Stimulated activated CD8-positive, alpha-beta memory T cell treated with anti-CD3 and anti-CD28 coated beads, Interleukin-15, amount 100 ng/mL, for 4 hours (primary cell): ENCODE data around the gene CAV1.
"Not testable (repeated sequence)": the region's sequence is repeated elsewhere in the genome, so short reads cannot be mapped to it uniquely, and the experiment has no call there.

Experiments used
- DNase-seq, 2 donors: peaks; one replicate each; pipeline ENCODE4 v3.0.0-alpha.2; 2020; ENCODE audit warnings: low read depth in 2 of 2

Gene CAV1, protein sequence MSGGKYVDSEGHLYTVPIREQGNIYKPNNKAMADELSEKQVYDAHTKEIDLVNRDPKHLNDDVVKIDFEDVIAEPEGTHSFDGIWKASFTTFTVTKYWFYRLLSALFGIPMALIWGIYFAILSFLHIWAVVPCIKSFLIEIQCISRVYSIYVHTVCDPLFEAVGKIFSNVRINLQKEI

DNA sequence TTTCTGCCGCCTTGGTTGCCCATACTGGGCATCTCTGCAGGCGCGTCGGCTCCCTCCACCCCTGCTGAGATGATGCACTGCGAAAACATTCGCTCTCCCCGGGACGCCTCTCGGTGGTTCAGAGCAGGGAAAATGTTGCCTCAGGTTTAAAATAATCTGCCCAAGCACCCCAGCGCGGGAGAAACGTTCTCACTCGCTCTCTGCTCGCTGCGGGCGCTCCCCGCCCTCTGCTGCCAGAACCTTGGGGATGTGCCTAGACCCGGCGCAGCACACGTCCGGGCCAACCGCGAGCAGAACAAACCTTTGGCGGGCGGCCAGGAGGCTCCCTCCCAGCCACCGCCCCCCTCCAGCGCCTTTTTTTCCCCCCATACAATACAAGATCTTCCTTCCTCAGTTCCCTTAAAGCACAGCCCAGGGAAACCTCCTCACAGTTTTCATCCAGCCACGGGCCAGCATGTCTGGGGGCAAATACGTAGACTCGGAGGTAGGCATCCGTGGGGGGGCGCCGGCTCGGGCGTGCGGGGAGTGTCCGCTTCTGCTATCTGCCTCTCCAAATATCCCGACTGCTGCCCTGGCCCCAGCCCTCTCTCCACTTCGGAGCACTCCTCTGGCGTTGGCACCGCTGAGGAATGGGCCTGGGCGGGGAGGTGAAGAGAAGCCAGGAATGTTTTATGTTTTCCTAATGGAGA lies at the start of gene CAV1:
Gene CAV1, plus strand, starts transcription at position 428 of the 689 bp plus-strand sequence. Its CDS starts 27 bp downstream, at position 455.
- no peak for DNase-seq

DNA sequence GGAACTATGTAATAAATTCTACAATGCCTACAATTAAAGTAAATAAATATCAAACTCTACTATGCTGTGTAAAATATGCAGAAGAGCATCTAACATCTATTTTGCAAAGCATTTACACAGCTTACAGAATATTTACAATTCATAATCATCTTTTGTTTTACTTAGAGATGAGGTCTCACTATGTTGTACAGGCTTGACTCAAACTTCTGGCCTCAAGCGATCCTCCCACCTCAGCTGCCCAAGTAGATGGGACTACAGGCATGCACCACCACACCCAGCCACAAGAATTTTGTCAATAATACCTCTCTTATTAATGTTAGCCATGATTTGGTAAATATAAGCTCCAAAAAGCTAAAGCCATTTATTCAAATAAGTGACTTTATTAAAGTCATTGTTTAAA lies 47.2 kb upstream of the CAV1 start:
- no peak for DNase-seq

GRCh38 chr7:116478834-116479233 lies 46.0 kb upstream of the CAV1 start:
- no peak for DNase-seq

- DNase-seq: no peak
These were observed 41.4 kb upstream of the CAV1 start for GRCh38 chr7:116483271-116483942.

GRCh38 chr7:116484389-116484788 lies 40.4 kb upstream of the CAV1 start:
- DNase-seq: not testable (repeated sequence)

DNA sequence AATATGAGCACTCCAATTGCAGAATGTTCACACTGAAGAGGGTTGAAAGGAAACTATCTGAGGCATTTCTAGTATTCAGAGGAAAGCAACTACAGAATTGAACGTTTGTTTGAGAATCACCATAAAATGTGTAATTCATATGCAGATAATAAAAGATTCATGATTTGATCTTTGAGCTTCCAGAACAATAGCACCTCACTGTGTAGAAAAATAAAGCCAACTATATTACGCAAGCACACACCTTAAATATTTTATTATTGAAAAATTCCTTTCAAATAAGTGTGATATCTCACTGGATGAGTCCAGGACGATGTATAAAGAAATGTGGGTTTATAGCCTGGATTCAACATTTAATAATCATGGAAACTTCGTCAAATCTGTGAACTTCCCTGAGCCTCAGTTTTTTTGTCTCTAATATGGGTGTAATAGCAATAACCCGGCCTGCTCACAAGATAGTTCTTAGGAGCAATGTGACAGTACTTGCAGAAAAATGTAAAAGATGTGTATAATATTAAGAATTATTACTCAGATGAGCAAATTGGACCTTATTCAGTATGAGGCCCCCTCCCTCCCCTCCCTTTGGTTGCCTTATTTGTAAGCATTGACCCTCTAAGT lies 36.8 kb upstream of the CAV1 start:
- DNase-seq: no peak

GRCh38 chr7:116490351-116490750 lies 34.5 kb upstream of the CAV1 start:
- no peak for DNase-seq

GRCh38 chr7:116491887-116492653 lies 32.8 kb upstream of the CAV1 start:
- DNase-seq: no peak

DNA sequence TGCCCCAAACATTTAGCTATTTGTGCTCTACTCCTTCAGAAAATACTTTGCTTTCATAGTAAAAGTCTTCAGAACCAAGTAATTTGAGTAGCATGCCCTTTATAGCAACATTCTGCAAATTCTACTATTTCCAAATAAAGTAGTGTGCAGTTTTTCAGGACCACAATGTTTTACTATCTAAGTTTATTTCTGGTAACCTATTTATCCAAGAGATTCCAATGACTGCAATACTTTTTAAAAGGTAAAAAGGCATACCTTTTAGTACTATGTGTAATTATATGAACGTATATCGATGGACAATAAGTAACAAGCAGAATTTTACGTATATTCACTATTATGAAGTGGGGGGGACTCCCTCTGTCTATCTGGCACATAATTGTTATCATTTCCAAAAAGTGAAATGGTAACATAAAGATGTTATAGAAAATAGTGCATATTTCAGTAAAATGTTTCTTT lies 32.2 kb upstream of the CAV1 start:
- DNase-seq: no peak

GRCh38 chr7:116493449-116493848 lies 31.4 kb upstream of the CAV1 start:
- no peak for DNase-seq

DNA sequence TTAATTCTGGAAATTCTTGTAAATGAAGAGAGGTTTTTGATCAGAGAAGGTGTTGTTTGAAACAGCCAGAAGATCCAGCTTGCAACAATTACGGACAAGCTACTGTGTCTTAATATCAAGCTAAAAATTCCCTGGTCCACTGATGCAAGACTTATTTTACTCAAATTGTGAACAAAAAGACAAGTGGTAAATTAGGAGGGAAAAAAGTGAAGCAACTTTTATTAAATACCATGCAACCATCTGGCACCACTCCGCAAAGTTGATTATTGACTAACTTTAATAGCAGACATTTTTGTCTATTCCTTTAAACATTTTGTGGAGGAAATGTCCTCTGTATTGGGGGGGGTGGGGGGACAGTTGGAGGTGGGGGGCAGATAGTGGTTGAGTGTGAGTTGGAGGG lies 30.4 kb upstream of the CAV1 start:
- DNase-seq: no peak

- no peak for DNase-seq
These were observed 29.1 kb upstream of the CAV1 start for GRCh38 chr7:116495736-116496135.

- no peak for DNase-seq
These were observed 28.2 kb upstream of the CAV1 start for GRCh38 chr7:116496653-116497052.

DNA sequence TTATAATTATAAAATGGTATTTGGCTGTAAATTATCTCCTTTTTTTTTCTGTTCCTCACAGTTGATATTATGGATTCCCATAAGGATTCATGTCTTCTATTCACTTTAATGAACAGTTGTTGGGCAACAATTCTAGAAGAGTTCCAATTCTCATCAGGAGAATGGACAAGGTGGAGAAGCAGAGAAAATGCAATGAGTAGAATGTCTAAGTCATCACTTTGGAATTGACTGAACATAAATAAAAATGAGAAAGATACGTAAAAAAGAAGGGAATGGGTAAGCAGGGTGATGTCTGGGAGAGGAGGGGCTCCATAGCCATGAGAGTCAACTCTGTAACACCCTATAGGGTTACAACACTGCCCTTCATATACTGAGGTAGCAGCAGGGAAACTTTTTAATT lies 27.1 kb upstream of the CAV1 start:
- DNase-seq: no peak

DNA sequence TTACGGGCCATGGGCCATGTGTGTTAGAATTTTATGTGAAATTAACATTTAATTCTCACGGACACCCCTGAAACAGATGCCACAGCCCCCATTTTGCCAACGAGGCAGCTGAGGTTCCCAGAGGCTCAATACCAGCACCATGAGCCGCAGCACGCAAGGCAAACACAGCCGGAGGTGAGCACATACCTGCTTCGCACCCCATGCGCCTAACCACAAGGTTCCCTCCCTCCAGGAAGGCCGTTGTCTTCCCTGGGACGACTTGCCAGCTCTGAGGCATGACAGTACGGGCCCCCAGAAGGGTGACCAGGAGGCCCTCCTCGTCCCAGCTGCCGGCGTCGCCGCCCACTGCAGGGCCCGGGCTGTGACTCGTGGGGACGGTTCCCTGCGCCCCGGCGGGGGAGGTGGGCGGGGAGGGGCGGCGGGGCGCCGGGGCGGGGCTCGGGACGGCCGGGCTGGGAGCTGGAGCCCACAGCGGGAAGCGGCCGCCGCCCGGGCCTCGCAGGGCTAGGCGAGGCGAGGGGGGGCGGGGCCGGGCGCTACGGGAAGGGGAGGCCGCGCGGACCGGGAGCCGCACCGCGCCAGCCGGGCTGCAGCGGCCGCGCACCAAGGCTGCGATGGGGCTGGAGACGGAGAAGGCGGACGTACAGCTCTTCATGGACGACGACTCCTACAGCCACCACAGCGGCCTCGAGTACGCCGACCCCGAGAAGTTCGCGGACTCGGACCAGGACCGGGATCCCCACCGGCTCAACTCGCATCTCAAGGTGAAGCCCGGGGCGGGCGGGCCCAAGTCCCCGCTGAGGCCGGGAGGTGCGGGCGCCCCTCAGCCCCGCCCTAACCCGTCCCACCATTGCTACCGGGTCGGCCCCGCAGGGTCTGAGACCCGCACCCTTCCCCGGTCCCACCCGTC lies 25.4 kb upstream of the CAV1 start, which contains the start of gene CAV2:
Gene CAV2, plus strand, starts transcription at position 571 of the 910 bp plus-strand sequence. Its CDS starts 44 bp downstream, at position 615.
- DNase-seq: no peak

DNA sequence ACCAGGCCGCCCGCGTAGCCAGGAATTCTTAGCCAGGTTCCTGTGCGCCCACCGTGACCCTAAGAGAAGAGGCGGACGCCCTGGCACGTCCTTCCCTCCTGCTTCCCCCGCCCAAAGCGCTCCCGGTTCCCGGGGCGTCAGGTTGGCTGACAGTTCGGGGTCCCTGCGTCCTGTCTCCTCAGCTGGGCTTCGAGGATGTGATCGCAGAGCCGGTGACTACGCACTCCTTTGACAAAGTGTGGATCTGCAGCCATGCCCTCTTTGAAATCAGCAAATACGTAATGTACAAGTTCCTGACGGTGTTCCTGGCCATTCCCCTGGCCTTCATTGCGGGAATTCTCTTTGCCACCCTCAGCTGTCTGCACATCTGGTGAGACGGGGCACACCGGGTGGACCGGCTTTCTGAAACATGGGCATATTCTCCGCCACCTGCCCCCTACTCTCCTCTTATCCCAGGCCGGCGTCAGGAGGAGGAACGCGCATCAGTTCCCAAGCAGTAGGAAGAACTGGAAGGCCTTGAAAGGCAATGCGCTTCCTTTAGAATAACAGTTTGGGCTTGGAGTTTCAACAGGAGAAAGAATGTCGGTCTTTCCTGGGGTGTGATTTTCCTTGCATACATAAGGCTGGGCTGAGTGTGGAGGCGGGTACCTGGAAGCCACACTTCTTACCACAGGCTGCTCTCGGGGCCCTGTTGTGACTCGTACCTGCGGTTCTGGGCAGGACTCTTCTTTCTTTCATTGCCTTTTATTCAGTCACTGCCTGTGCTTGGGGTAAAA lies 24.6 kb upstream of the CAV1 start:
- DNase-seq: no peak

DNA sequence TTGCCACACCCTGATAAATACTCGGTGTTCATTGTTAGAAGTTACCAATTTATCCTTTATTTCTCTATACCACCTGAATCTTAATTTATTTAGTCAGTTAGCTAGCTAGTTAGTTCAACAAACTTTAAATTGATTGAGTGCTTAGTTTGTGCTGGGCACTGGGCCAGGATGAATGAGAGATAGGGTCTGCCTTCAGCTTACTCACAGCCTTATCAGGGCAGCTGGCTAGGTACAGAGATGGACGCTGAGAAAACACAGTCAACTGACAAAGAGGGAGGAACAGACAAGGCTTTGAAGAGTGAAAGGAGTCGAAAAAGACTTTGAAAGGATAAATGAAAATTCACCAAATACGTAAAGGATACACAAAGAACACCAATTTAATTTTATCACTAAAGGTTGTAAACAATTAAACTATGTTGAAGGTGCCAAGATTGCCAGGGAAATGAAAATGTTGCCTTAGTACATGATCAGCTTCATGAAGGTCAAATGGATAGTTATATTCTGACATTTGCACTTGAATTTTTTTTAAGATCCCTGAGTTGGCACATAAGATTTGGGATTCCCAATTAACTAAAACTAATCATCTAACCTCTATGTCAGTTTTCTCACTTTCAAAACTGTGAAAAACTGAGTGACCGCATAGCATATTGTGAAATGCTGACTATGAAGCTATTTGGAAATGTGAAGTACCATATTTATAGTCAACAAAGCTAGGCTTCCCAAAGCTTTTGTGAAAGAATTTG lies 23.2 kb upstream of the CAV1 start:
- DNase-seq: no peak

DNA sequence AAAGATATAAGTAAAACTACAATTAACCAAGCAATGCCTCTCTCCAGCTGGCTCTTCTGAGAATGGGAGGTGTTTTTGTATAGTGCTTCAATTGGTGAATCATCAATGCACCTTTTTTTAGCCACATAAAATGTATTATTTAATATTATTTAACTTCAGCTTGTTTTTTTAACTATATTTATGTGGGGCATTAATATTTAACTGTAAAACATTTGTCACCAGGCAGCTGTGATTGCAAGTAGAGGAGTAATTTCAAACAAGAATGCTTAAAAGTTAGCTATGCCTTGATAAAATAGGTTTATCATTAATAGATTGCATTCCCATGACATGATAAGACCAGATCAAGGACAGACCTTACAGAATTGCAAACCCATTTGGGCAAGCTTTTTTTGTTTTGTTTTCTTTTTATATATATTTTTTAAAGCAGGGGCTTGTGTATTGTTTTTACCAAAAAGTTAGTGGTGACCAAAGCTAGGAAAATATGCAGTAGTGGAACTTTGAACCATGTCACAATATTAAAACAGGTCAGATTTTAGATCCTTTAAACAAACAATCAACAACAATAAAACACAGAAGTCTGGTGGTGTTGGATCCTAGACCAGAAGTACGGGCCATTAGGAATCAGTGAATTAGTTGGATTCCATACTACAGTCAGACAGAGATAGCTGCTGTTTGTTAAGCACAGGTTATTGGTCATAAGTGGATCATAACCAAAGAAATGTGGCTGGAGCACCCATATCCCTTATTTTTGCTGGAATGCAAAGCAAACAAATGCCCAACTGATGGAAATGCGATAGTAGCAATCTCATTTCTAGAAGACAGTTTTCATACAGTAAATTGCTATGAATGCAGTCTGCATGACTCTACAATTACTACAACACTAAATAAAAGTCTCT lies 22.4 kb upstream of the CAV1 start:
- no peak for DNase-seq
